HG03097 (cell line): ENCODE results near the gene SLC4A1.

ENCODE experiments used
- ATAC-seq: cut with Tn5 transposase; IDR thresholded peaks from one replicate; pipeline ENCODE4 v1.9.1; 2021; ENCODE audit not compliant: unreplicated experiment, low FRiP score

SLC4A1 gene

DNA sequence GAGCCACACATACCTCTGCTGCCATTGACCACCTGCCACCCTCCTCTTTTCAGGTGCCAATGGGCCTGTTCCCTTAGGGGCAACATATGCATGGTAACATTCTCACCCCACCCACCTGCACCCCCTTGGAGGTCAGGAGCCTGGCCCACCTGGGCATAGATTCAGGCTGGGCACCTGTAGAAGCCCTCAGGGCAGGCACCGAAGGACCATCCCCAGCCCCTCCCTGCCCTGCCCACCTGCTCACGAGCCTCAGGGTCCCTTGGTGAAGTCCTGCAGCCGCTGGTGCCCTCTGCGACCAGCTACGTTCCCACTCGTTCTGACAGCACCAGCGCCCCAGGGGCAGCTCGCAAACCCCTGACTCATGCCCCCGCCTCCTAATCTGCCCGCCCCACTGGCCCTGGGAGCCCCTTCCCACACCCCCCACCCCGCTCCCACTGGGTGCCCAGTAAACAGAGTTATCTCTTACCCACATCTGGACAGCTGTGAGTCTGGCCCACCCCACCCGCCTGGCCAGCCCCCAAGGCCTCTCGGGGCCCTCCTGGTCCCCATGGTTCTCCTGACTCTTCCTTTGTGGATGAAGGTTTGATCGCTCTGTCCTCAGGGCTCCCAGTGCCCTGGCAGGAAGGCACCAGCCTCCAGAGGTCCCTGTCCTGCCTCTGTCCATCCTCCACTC lies at the start of gene SLC4A1:
SLC4A1 (minus strand) TSS at position 318 of the 673 bp plus-strand sequence. CDS start 5,269 bp downstream, outside the sequence.
- no peak for ATAC-seq

DNA sequence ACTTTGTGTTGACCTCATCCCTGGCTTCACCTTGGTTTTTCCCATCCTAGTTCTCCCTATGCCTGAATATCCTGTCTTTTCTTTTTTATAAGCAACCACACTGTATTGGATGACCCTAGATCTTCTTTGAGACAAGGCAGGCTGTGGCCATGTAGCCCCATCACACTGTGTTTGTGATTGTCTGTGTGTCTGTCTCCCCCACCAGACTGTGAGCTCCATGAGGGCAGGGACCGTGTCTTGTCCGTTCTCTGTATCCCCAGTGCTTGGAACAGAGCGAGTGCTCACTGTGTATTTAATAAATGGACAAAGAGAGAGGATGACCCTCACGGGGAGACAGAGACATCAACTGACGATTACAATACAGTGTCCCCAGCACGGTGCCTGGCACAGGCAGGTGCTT lies 49.6 kb upstream of the SLC4A1 start:
- no peak for ATAC-seq

DNA sequence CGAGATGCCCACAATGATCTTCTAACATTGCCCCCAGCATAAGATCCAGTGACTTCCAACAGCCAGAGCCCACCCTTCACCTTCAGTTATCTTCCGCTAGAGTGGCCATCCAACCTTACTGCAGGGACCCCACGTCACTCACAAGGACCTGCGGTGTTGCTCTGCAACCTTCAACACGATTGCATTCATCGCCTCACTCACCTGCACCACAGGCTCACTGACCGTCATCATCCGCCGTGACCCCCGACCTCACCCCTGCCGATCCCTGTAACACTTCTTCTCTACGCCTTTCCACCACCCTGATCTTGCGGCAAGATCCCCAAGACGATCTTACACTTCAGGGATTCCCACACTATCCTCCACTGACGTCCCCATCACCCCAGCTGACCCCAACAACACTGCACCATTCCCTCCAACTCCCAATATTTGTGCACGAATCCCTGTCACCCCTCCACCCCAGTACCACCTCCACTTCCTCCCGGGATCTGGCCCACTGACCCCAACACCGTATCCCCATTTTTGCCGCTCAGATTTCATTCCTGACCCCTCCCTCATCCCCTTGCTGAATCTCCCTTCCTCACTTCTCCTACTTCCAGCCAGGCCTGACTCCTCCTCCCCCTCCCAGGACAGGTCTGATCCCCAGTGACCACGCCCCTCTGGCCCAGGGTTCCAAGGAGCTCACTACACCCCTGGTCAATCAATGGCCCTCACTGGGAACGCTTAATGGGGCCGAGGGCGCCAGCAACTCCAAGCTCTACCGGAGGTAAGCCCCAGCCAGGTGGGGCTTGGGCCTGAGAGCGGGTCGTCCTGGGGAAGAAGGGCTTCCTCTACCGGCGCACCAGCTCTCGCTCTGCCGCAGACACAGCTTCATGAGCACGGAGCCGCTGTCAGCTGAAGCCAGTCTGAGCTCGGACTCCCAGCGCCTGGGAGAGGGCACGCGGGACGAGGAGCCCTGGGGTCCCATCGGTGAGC lies 48.1 kb upstream of the SLC4A1 start:
- ATAC-seq = no peak

DNA sequence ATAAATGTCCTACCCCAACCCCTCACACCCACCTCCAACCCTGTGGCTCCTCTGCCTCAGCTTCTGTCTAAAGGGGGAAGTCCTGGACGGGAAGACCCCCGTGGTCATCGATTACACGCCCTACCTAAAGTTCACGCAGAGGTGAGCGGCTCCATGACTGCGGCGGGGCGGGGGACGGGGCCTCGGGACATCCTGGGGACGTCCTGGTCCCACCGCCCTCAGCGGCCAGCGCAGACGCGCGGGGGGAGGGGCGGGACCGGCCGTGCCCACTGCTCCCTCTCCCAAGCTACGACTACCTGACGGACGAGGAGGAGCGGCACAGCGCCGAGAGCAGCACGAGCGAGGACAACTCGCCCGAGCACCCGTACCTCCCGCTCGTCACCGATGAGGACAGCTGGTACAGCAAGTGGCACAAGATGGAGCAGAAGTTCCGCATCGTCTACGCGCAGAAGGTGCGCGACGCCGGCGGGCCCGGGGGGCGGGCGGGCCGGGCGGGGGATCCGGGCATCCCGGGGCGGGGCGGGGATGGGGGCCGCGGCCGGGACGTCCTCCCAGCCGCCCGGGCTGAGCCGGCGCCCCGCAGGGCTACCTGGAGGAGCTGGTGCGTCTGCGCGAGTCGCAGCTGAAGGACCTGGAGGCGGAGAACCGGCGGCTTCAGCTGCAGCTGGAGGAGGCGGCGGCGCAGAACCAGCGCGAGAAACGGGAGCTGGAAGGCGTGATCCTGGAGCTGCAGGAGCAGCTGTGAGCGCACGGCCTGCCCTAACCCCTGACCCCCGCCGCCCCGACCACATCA lies 47.1 kb upstream of the SLC4A1 start:
- ATAC-seq = no peak

DNA sequence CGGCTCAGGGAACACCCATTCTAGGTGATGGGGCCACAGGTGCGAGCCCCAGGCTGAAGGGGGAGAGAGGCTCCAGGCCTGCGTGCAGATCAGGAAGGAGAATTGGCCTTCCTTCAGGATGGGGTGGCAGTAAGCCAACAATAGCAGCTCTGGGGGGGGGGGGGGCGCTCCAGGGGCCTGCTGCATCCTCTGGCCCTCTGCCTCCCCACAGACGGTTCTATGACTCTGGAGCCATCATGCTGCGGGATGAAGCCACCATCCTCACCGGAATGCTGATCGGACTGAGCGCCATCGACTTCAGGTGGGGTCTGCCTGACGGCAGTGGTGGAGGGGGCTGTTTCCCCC lies 46.6 kb upstream of the SLC4A1 start:
- ATAC-seq = no peak

DNA sequence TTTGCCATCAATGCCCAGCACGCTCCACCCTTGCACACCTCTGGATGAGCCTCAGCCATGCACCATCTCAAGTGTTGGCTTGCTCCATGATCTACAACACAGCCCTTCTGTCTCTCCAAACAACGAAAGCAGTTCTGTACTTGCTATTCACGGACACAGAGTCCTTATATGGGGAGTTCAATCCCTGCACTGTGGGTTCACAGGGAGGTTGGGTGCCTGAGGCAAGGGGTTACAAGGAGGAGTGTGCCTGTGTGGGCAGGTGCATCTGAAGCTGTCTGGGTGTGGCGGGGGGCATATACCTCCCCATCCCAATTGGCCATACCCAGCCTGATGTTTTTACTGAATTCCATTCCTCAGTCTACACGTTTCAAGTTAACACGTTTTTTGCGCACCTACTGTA lies 46.1 kb upstream of the SLC4A1 start:
- no peak for ATAC-seq

DNA sequence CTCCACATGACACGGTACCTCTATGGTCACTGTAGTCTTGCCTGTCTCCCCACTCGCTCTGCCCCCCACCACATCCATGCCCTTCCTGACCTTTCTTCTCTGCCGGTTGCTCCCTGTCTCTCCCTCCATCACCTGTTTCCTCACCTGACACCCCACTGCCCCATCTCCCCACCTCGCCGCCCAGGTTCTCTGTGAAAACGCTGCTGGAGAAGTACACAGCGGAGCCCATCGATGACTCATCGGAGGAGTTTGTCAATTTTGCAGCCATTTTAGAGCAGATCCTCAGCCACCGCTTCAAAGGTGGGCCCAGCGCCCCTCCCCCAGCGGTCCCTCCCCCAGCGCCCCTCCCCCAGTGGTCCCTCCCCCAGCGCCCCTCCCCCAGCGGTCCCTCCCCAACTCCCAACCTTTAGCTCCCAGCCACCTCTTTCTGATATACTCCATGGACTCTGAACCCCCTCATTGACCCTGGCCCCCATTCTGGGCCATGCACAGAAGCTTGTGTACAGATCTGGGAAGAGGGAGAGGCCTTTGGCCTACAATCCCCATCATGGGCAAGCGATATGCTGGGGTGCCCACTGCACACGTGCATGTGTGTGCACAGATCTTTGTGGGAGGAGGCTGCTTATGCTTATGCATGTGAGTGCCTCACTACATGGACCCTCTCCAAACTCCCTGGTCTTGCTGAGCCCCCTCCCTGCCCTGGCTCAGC lies 44.6 kb upstream of the SLC4A1 start:
- no peak for ATAC-seq

DNA sequence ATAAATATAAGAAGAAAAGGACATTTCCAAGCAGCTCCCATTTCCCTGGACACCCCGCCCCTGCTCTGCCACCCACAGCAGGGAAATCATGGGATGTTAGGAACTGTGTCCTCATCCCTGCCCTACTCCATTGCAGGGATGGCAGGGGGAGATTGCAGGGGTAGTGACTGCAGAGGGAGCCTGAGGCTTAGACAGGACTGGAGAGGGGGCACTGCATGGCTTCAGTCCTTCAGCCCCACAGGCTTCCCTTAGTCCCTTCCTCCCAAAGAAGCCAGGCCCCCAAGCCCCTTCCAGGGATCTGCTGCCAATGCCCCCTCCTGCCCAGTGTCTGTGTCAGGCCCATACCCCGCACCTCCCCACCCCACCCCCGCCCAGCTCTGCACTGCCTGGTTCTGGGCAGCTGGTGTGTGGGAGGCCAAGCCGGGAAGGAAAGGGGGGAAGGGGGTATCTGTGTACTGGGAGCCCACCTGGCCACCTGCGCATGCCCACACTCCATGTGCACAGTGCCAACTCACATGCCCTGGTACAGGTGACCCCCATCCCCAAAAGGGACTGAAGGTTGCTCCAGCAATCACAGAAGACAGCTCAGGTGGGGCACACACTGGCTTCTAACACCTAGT lies 43.7 kb upstream of the SLC4A1 start:
- no peak for ATAC-seq

DNA sequence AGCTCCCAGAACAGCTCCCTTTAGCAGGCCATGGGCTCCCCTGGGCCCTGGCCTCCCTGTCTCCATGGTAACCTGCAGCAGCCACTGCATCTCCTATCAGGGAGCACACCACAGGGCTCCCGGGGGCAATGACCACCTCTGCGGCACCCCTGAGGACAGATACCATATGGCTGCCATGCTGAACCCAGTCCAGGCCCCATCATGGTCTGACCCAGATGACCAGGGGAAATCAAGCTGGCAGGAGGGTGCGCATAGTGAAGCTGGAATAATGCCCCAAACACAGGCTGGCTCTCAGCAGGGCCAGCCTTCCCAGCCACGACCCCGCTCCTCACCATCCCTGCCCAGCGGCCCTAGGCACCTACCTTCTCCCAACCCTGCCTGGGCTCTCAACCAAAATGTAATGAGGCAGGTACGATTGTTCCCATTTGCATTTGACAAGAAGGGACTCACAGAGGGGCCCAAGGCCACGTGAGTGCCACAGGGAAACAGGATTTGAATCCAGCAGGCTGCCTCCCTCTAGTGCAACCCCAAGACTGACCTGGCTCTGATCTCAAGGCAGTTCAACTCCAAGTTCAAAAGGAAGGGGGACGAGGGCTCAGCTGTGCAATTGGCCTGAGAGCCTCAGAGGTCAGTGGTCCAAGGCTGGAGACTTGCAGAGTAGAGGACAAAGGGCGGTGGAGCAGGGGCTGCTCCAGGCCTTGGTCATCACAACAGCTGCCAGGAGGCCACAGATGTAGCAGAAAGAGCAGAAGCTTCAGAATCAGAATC lies 42.9 kb upstream of the SLC4A1 start:
- ATAC-seq = no peak

DNA sequence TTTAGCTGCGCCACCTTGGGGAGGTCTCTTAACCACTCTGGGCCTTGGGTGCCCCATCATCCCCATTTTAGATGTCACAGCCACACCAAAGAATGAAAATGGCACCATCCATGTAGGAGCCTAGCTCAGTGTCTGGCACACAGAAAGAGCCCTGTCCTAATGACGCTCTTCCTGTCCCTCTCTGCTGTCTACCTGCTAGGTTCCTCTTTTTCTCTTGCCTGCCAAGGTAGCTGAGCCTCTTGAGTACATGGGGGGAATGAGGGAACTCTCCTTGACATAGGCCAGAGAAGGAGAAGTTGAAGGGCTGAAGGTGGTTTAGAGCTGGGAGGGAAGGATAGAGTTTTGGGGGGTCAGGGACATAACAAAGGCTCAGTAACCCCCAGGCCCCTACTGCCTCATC lies 42.3 kb upstream of the SLC4A1 start:
- ATAC-seq = no peak

DNA sequence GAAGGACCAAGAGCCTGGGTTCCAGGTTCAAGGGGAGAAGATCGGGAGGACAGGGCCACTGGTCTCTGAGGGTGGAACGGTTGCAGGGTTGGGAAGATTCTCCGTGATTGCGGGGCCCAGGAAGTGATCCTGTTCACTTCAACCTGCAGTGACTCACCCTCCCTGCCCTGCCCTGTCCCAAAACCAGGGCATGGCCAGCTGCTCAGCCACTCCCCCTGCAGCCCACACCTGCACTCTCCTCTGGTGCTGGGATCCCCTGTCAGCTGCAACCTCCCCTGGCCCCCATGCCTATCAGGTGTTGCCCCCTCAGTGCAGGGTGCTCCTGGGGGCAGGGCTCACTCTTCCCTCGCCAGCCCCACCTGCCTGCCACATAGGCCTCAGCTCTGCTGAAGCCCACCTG lies 41.5 kb upstream of the SLC4A1 start:
- ATAC-seq = no peak

DNA sequence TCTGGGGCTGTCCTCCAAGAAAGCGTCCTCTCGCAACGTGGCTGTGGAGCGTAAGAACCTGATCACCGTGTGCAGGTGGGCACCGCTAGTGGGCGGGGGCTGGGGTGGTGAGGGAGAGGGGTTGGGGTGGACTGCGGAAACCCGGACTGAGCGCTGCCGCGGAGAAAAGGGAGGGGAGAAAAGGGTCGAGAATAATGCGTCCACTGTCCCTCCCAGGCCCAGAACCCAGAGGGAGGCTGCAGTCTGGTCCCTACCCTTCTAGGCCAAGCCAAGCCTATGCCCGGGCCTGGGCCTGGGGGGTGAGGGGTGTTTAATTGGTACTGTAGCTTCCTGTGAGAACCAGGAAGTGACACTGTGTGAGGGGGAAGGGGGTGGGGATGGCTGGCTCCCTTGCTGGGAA lies 40.9 kb upstream of the SLC4A1 start:
- no peak for ATAC-seq

DNA sequence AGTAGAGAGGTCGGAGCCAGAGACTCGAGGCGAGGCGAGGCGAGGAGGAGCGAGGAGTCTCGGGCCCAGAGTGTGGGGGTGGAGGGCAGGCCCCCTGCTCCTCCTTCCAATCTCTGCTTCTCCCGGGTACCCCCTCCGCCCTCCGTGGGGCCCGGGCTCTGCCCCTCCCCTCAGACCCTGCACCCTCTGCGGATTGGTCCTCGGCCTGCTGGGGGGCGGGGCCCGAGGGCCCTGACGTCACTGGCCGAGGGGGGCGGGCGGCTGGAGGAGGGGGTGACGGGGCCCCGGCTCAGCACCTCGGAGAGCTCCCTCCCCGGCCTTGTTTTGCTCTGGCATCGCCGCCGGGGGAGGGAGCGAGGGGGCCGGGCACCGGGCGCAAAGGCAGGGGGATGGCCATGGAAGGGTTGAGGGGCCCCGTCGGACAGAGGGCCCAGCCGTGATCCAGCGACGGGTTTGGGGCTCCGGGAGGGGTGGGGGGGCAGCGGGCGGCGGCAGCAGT lies 40.4 kb upstream of the SLC4A1 start, which contains the start of gene RUNDC3A:
RUNDC3A (plus strand) TSS at position 282 of the 499 bp plus-strand sequence. CDS start 232 bp downstream, outside the sequence.
- no peak for ATAC-seq

DNA sequence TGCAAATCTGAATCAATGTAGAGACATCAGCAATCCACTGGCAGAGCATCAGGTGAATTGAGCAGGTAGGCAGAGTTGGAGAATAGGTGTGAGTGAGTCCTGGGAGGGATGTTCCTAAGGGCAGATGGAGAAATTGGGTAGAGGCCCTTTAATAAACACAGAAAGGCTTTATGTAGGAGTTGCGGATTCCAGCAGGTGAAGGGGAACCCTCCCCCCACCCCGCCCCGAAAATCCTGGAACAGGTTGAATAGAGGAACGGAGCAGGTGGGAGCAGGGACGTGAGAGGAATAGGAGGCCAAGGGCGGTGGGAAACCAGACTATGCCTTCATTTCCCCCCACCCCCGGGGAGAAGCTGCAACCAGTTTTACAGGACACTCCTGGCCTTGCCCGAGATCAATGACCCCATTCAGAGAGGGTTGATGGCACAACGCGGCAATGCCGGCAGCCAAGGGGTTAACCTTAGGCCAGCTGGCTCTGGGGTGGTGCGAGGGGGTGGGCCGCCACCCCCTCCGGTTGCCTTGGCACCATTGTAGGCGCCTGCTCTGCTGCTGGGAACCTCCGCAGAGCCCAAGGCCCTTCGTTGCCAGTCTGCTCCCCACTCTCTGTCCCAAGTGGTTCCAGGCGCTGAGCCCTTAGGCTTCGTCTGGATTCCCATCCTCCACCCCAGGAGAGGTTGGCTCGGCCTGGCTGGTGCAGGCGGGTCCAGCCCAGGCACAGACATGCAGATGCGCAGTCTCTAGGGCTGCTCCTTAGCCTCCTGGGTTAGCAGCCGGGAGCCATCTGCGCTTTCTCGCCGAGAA lies 39.7 kb upstream of the SLC4A1 start:
- no peak for ATAC-seq

DNA sequence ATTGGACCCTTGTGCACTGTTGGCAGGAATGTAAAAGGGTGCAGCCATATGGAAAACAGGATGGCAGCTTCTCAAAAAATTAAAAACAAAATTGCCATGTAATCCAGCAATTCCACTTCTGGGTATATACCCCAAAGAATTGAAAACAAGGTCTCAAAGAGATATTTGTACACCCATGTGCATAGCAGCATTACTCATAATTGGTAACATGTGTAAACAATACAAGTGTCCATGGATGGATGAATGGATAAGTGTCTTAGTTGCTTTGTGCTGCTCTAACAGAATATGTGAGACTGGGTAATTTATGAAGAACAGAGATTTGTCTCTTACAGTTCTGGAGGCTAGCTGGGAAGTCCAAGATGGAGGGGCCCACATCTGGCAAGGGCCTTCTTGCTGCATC lies 36.7 kb upstream of the SLC4A1 start:
- no peak for ATAC-seq

DNA sequence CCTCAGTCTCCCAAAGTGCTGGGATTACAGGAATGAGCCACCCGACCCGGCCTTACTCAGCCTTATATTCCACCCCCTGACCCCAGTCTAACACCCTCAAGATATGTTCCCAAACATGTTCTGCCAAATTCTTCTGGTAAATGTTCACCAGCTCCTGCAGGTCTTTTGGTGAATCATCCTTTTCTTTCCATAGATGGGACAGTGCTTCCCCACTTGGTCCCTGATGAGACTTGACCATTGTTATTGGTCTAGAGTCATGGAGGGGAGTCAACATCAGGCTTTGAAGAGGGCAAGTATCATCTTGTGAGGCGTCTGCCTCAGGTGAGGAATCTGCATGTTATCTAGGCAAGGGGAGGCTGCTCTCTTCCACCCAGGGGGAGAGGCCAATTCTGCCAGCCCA lies 30.0 kb upstream of the SLC4A1 start:
- ATAC-seq = no peak

DNA sequence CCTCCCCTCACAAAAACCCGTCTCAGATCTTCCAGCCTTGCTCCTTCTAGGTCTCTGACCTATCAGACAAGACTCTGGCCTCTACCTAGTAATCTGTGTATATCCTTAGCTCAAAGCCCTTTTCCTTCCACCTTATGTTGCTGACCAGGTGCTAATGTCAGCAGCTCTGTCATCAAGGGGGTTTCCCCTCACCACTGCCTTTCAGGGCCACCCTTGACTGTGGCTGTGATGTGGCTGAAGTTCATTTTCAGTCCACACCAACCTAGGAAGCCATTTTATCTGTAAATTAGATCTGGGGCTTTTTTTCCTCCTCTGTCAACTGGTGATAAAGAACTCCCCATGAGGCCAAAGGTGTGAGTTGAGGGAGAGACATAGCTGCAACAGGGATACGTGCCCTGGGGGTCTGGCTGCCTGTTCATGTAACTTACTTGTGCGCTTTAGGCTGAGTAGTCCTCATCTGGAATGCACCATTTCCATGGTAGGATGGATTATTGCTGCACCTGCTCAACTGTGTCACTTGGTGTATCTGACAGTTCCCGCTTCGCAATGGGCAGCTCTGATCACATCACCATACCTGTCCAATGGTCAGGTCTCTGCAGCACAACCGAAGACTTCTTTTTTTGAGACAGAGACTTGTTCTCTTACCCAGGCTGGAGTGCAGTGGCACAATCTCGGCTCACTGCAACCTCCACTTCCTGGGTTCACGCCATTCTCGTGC lies 25.7 kb upstream of the SLC4A1 start:
- ATAC-seq = no peak

DNA sequence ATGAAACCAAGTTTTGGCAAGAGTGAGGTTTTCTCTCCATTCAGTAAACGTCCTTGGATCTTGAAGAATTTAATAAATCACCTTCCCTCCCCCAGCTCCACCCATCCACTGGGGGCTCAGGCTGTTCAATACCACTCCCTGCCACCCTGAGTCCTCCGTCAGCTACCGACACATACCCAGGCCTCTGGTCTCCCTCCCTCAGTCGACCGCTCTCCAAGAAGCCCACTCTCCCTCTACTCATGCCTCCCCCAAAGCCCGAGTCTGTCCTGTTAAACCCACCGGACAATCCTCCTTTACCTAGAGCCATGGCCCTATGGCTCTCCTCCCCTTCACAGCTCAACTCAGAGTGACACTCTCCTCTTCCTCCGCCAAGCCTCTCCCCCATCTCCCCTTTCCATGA lies 19.7 kb upstream of the SLC4A1 start:
- ATAC-seq = no peak
